Astrocyte (in vitro differentiated cells and primary cell): Measurements from ENCODE around the gene NOL8. TPM values are rescaled to one million over a fixed set of nuclear protein-coding genes. Genes with fewer than 3 reads are reported as not detected.

ENCODE experiments used
- DNase-seq: peaks from one replicate; pipeline ENCODE4 v3.0.0-alpha.2; 2010; ENCODE audit warnings: low read depth
- FAIRE-seq: peaks from 2 replicates; lab custom pipeline; 2011; peaks lifted over from hg19 to GRCh38; lab: Jason Lieb, UNC
- H2AFZ ChIP-seq: 2 replicates; pipeline ENCODE4 v1.6.0; 2012; ENCODE audit warnings: low read depth, low read length, inconsistent platforms
- H3K27ac ChIP-seq: 2 replicates; pipeline ENCODE4 v1.5.1; 2011; ENCODE audit warnings: low read depth, low read length, inconsistent platforms
- H3K27me3 ChIP-seq: 2 replicates; pipeline ENCODE4 v1.6.0; 2011; ENCODE audit warnings: low read length, inconsistent platforms; ENCODE audit not compliant: insufficient read depth
- H3K36me3 ChIP-seq: 2 replicates; pipeline ENCODE4 v1.5.1; 2011; ENCODE audit warnings: low read length, inconsistent platforms; ENCODE audit not compliant: insufficient read depth
- H3K4me1 ChIP-seq: 2 replicates; pipeline ENCODE4 v1.5.1; 2011; ENCODE audit warnings: low read length, inconsistent platforms; ENCODE audit not compliant: insufficient read depth
- H3K4me2 ChIP-seq: 2 replicates; pipeline ENCODE4 v1.6.0; 2012; ENCODE audit warnings: low read length, inconsistent platforms
- H3K4me3 ChIP-seq: 2 replicates; pipeline ENCODE4 v1.5.1; 2011; ENCODE audit warnings: low read depth, mild to moderate bottlenecking, low read length, inconsistent platforms; ENCODE audit not compliant: insufficient read depth
- H3K79me2 ChIP-seq: 2 replicates; pipeline ENCODE4 v1.6.0; 2012; ENCODE audit warnings: mild to moderate bottlenecking, low read length, inconsistent platforms; ENCODE audit not compliant: insufficient read depth
- H3K9ac ChIP-seq: 2 replicates; pipeline ENCODE4 v1.6.0; 2012; ENCODE audit warnings: mild to moderate bottlenecking, low read length, inconsistent platforms
- H3K9me3 ChIP-seq: 2 replicates; pipeline ENCODE4 v1.5.1; 2012; ENCODE audit warnings: low read depth, mild to moderate bottlenecking, low read length, inconsistent platforms; ENCODE audit not compliant: insufficient read depth
- H4K20me1 ChIP-seq: 2 replicates; pipeline ENCODE4 v1.6.0; 2012; ENCODE audit warnings: low read length, inconsistent platforms; ENCODE audit not compliant: insufficient read depth
- H3K27ac Mint-ChIP-seq: one replicate; pipeline ENCODE4 v1.8.0; 2021; ENCODE audit warnings: mild to moderate bottlenecking, mixed read lengths; ENCODE audit not compliant: unreplicated experiment
- H3K27me3 Mint-ChIP-seq: one replicate; pipeline ENCODE4 v1.8.0; 2021; ENCODE audit warnings: low read depth, mixed read lengths; ENCODE audit not compliant: unreplicated experiment
- H3K36me3 Mint-ChIP-seq: one replicate; pipeline ENCODE4 v1.8.0; 2021; ENCODE audit warnings: low read depth, mixed read lengths; ENCODE audit not compliant: unreplicated experiment
- H3K4me1 Mint-ChIP-seq: one replicate; pipeline ENCODE4 v1.8.0; 2021; ENCODE audit warnings: low read depth, mixed read lengths; ENCODE audit not compliant: unreplicated experiment
- H3K4me3 Mint-ChIP-seq: one replicate; pipeline ENCODE4 v1.8.0; 2021; ENCODE audit warnings: mild to moderate bottlenecking, moderate library complexity, mixed read lengths; ENCODE audit not compliant: unreplicated experiment
- H3K9me3 Mint-ChIP-seq: one replicate; pipeline ENCODE4 v1.8.0; 2021; ENCODE audit warnings: mild to moderate bottlenecking, mixed read lengths; ENCODE audit not compliant: unreplicated experiment
- CTCF ChIP-seq: IDR thresholded peaks from 2 replicates; pipeline ENCODE4 v1.5.1; 2011; ENCODE audit warnings: low read depth, mild to moderate bottlenecking, inconsistent platforms, low read length, moderate library complexity; ENCODE audit not compliant: insufficient read depth
- EZH2 ChIP-seq: IDR thresholded peaks from 2 replicates; pipeline ENCODE4 v1.6.1; 2012; ENCODE audit warnings: mild to moderate bottlenecking, low read length, inconsistent platforms; ENCODE audit not compliant: insufficient read depth
- total RNA-seq: library from RNA; stranded (reverse); gene quantifications from 2 replicates; pipeline ENCODE4 v1.2.1, GENCODE V29; 2021

Gene NOL8
- total RNA-seq, 1 donor from 2014 or later, result 33.1 TPM

DNA sequence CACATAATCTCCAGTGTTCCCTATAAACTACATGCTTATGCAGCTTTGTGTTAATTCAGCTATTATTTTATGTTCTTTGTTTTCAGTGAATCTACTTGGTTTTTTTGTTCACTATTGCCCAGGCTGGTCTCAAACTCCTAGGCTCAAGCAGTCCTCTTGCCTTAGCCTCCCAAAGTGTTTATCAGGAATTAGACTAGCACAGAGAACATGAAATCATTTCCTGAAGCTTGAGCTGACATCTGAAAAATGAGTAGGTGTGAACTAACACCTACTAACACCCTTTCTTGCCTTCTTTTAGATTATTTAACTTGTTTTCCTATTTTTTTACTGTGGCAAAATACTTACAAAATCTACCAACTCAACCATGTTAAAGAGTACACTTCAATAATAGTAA lies 25.6 kb upstream of the NOL8 start:
- Mint-ChIP-seq H3K27me3 (no peaks in the 10 kb centered on the region), H3K9me3 (peaks cover 13% of the 10 kb centered on the region), H3K36me3 (peaks cover 5% of the 10 kb centered on the region), H3K27ac (no peak overlapping the region), H3K4me1 (no peaks in the 10 kb centered on the region), H3K4me3 (no peak overlapping the region)
- Histone ChIP-seq H3K4me3 (no peak overlapping the region), H3K27ac (no peak overlapping the region), H3K4me2 (no peak overlapping the region), H3K27me3 (no peaks in the 10 kb centered on the region), H3K36me3 (no peaks in the 10 kb centered on the region), H3K4me1 (no peaks in the 10 kb centered on the region), H2AFZ (no peak overlapping the region), H4K20me1 (no peaks in the 10 kb centered on the region), H3K9me3 (peaks cover 5% of the 10 kb centered on the region), H3K9ac (no peak overlapping the region), H3K79me2 (no peaks in the 10 kb centered on the region)
- TF ChIP-seq CTCF (no peak), EZH2 (no peak)
- DNase-seq, result no peak
- FAIRE-seq, result no peak

DNA sequence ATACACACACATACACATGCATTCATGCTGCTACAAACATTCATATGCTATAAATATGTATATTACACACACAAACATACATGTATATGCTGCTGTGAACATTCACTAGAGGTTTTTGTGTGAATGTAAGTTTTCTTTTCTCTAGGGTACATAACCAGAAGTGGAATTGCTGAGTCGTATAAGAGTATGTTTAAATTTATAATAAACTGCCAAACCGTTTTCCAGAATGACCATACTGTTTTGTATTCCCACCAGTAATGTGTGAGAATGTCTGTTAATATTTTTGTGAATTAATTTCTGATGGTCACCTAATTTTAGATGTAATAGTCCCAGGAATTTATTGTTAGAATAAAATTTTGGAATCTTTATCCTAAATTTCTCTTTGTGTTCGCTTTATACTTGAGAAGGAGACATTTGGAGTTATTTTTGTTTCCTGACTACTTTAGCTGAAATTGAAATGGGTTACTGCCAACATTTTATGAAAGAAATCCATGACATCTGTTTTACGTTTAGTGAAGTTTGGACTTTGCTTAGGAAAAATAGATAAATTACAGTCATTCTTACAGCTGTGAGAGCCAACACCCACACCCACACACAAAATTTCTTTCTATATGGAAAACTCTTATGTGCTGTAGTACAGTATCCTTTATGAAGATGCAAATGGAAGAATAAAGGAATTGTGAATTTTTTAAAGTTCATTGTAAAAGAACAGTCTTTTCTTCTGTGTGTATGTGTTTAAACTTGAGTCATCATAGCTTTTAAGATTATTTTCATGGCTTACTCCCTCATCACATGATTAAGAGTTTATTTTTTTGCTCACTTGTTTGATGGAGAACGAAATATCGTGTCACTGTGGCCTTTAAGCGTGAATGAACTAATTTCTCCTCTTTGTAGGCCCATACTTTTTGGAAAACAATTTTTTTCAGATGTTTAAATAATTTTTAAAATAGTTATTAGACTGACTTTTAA lies 24.9 kb upstream of the NOL8 start:
- Mint-ChIP-seq H3K4me3 (no peak overlapping the region), H3K27me3 (no peaks in the 10 kb centered on the region), H3K27ac (no peak overlapping the region), H3K36me3 (peaks cover 4% of the 10 kb centered on the region), H3K9me3 (peaks cover 13% of the 10 kb centered on the region), H3K4me1 (no peaks in the 10 kb centered on the region)
- Histone ChIP-seq H3K4me1 (no peaks in the 10 kb centered on the region), H4K20me1 (no peaks in the 10 kb centered on the region), H3K27ac (no peak overlapping the region), H3K79me2 (no peaks in the 10 kb centered on the region), H3K4me2 (peak overlapping the region; percentile 9), H3K9me3 (peaks cover 5% of the 10 kb centered on the region), H2AFZ (no peak overlapping the region), H3K36me3 (no peaks in the 10 kb centered on the region), H3K9ac (no peak overlapping the region), H3K4me3 (no peak overlapping the region), H3K27me3 (no peaks in the 10 kb centered on the region)
- DNase-seq (peak; percentile 60), FAIRE-seq (no peak)
- TF ChIP-seq CTCF (no peak), EZH2 (no peak)

GRCh38 chr9:92345582-92345981 lies 20.4 kb upstream of the NOL8 start:
- Histone ChIP-seq H3K4me1 (no peaks in the 10 kb centered on the region), H4K20me1 (no peaks in the 10 kb centered on the region), H3K9ac (no peak overlapping the region), H3K4me3 (no peak overlapping the region), H3K79me2 (no peaks in the 10 kb centered on the region), H3K9me3 (no peaks in the 10 kb centered on the region), H3K27ac (no peak overlapping the region), H3K4me2 (no peak overlapping the region), H2AFZ (no peak overlapping the region), H3K27me3 (no peaks in the 10 kb centered on the region), H3K36me3 (no peaks in the 10 kb centered on the region)
- Mint-ChIP-seq H3K36me3 (peaks cover 5% of the 10 kb centered on the region), H3K9me3 (peaks cover 4% of the 10 kb centered on the region), H3K4me1 (no peaks in the 10 kb centered on the region), H3K27ac (no peak overlapping the region), H3K4me3 (no peak overlapping the region), H3K27me3 (no peaks in the 10 kb centered on the region)
- TF ChIP-seq CTCF (no peak), EZH2 (no peak)
- no peak for FAIRE-seq
- no peak for DNase-seq
